HT1080 (cell line): ENCODE data around the gene MACROD2. TPM values are rescaled to one million over a fixed set of nuclear protein-coding genes. Genes with fewer than 3 reads are reported as not detected.

Experiments used
- DNase-seq: peaks from one replicate; pipeline ENCODE4 v3.0.0-alpha.2; 2015; ENCODE audit warnings: low read depth
- total RNA-seq: library from RNA; depleted of rRNA; stranded (reverse); fragments of >200 nt; shearing (Covaris generic); gene quantifications from 2 replicates; pipeline ENCODE4 v1.2.3, GENCODE V29; 2014

MACROD2 gene
- total RNA-seq, 1 experiment from 2014 or later = 1.2 TPM

GRCh38 chr20:15550116-15550870 is 1555.0 kb downstream of the MACROD2 start:
- DNase-seq = no peak

- no peak for DNase-seq
Measured at GRCh38 chr20:15555913-15556312, 1560.6 kb downstream of the MACROD2 start.

- DNase-seq = no peak
Measured at GRCh38 chr20:15556869-15557268, 1561.6 kb downstream of the MACROD2 start.

- DNase-seq = no peak
Measured at GRCh38 chr20:15561070-15561569, 1565.8 kb downstream of the MACROD2 start.

- no peak for DNase-seq
Measured at GRCh38 chr20:15561707-15562404, 1566.5 kb downstream of the MACROD2 start.

- no peak for DNase-seq
Measured at GRCh38 chr20:15563836-15564235, 1568.5 kb downstream of the MACROD2 start.

- DNase-seq = no peak
Measured at GRCh38 chr20:15564981-15565380, 1569.7 kb downstream of the MACROD2 start.

GRCh38 chr20:15565786-15566185 is 1570.5 kb downstream of the MACROD2 start:
- DNase-seq = no peak

GRCh38 chr20:15567219-15567618 is 1571.9 kb downstream of the MACROD2 start:
- no peak for DNase-seq

- DNase-seq = no peak
Measured at GRCh38 chr20:15570156-15570555, 1574.8 kb downstream of the MACROD2 start.

GRCh38 chr20:15571056-15571455 is 1575.7 kb downstream of the MACROD2 start:
- DNase-seq = no peak

GRCh38 chr20:15575255-15575654 is 1579.9 kb downstream of the MACROD2 start:
- no peak for DNase-seq

- no peak for DNase-seq
Measured at GRCh38 chr20:15576411-15576810, 1581.1 kb downstream of the MACROD2 start.

- no peak for DNase-seq
Measured at GRCh38 chr20:15578113-15578512, 1582.8 kb downstream of the MACROD2 start.

GRCh38 chr20:15579688-15580087 is 1584.4 kb downstream of the MACROD2 start:
- no peak for DNase-seq

GRCh38 chr20:15582146-15582760 is 1586.9 kb downstream of the MACROD2 start:
- DNase-seq = peak; percentile 4

- no peak for DNase-seq
Measured at GRCh38 chr20:15584507-15584906, 1589.2 kb downstream of the MACROD2 start.

- no peak for DNase-seq
Measured at GRCh38 chr20:15593081-15593480, 1597.8 kb downstream of the MACROD2 start.

GRCh38 chr20:15594158-15594695 is 1598.9 kb downstream of the MACROD2 start:
- DNase-seq = no peak

GRCh38 chr20:15596220-15596890 is 1601.0 kb downstream of the MACROD2 start:
- no peak for DNase-seq

- DNase-seq = no peak
Measured at GRCh38 chr20:15597306-15597705, 1602.0 kb downstream of the MACROD2 start.
